GM21390 (cell line): ENCODE data around the gene S100A1.

Experiments used
- ATAC-seq: cut with Tn5 transposase; IDR thresholded peaks from one replicate; pipeline ENCODE4 v1.9.1; 2021; ENCODE audit not compliant: unreplicated experiment

S100A1 gene

DNA sequence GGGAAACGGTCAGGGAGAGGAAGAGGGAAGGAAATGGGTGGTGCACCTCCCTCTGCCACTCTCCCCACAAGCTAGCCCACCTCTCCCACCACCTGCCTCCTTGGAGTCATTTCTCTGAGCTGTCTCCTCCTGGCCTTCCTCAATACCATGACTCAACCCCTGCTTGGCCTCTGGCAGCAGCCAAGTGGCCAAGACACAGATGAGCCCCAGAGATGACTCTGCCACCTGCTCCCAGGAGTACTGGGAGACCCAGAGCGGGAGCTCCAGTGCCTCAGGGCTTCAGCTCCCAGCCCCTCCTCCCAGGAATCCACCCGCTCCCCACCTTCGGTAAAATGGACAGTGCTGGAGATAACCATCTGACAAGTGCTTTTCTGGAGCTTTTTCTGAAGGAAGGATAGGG lies 17.9 kb upstream of the S100A1 start:
- ATAC-seq, result no peak

DNA sequence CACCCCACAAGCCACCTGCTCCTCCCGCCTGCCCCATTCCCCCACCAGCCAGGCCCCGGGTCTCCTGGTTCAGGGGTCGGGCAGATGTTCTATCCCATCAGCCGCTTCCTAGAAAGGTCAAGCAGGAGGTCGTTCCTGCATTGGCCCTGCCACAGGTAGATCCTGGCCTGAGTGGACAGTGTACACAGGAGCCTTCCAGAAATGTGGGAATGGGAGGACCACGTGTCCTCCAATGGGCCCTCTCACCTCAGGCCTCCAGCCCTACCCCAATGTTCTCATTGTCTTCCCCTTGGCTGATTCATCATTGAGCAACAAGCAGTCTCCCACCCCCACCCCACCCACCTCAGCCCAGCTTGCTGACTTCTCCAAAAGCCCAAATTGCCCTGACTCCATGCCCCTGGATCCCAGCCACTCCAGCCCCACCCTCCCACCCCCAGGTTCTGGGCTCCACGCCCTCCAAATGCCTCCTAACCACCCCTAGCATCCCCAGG lies 17.4 kb upstream of the S100A1 start:
- no peak for ATAC-seq

- ATAC-seq, result no peak
Observed at GRCh38 chr1:153611356-153611755, 16.9 kb upstream of the S100A1 start.

- ATAC-seq, result no peak
Observed at GRCh38 chr1:153612111-153612754, 16.0 kb upstream of the S100A1 start.

- no peak for ATAC-seq
Observed at GRCh38 chr1:153612755-153613331, 15.4 kb upstream of the S100A1 start, which contains the start of gene S100A16. TSS of gene S100A16 (minus strand) at chr1:153613137. CDS start at chr1:153608151, 4,986 bp downstream.

DNA sequence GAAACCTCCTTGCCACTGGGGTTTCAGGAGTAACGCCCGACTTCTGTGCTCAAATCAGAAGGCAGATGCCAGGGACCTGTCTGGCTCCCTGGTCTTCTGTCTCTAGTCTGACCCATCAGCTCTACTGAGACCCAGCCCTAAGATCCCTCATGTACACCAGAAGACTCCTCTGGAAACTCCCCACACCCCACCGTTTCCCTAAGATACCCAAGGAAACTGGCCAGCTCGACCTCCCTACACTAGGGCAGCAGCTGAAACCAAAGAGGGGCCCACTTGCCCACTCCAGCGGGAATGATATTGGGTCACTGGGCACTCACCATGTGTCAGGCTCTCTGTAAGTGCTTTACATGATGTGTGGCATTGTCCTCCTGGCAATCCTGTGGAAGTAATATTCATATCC lies 14.8 kb upstream of the S100A1 start:
- no peak for ATAC-seq

DNA sequence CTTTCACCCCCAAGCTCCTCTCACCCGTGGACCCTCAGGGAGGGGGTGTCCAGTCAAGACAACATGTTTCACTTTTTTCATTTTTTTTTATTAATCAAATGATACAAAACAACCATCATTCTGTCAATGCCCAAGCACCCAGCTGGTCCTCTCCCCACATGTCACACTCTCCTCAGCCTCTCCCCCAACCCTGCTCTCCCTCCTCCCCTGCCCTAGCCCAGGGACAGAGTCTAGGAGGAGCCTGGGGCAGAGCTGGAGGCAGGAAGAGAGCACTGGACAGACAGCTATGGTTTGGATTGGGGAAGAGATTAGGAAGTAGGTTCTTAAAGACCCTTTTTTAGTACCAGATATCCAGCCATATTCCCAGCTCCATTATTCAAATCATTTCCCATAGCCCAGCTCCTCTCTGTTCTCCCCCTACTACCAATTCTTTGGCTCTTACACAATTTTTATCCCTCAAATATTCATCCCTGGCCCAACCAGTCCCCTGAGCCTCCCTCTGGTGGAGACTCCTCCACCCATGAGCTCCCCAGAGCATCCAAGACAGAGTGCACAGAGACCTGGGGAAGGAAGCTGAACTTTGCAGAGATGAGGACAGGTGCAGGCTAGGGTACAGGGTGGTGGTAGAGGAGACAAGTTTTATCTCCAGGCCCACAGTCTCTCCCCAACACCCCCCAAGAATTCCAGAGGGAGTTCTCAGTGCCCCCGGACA lies 13.9 kb upstream of the S100A1 start:
- no peak for ATAC-seq

DNA sequence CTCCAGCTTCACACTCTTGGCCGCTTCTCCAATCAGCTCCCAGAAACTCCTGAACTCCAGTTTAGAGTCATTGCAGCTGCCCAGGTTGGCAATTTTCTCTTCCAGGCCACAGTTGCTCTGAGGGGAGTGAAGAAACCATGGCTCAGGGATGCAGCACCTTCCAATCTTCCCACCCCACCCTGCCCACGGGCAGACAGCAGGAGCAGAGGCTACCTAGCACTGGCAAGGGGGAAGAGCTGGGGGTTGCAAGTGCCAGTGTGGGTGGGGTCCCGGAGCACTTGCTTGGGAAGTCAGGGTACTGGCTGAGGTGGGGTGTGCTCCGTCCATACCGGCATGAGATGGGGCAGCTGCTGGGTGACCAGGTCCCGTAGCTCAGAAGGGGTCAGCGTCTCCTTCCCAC lies 13.3 kb upstream of the S100A1 start:
- no peak for ATAC-seq

DNA sequence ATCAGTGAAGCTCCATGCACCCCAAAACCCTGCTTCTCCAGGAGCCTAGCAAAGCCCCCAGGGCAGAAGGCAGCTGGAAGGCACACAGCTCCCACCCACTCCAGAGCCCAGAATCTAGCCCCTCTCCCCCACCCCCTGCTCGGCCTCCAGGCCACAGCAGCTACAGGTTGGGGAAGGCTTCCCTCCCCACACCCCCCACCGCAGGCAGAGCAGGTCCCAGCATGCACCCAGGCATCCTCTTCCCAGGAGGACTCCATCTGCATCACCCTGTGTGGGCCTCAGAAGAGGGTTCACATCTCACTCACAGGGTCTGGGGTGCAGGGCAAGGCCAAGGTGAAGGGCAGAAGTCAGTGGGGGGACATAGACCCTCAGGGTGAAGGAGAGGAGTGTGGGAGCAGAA lies 12.8 kb upstream of the S100A1 start:
- ATAC-seq, result no peak

- no peak for ATAC-seq
Observed at GRCh38 chr1:153616144-153616916, 11.9 kb upstream of the S100A1 start, which contains the start of gene S100A14. TSS of gene S100A14 (minus strand) at chr1:153616325. CDS start at chr1:153615858, 467 bp downstream.

DNA sequence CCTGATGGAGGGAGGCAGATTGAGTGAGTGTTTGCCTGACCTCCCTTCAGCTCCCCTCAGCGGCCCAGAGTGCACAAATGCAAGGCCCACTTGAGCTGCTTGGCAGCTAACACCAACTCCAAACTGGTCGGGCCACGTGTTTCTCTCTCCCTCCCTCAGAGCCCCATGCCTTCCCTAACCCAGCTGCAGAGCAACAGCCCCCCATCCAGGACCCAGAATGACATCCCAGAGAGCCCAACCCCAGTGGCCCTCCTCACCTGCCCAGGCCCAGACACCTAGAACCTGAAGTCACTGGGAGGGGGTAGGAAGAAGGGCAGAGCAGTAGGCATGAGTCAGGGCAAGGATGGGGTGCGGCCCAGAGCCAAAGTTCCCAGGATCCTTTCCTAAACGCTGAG lies 11.3 kb upstream of the S100A1 start:
- no peak for ATAC-seq

- no peak for ATAC-seq
Observed at GRCh38 chr1:153617663-153618062, 10.6 kb upstream of the S100A1 start.

DNA sequence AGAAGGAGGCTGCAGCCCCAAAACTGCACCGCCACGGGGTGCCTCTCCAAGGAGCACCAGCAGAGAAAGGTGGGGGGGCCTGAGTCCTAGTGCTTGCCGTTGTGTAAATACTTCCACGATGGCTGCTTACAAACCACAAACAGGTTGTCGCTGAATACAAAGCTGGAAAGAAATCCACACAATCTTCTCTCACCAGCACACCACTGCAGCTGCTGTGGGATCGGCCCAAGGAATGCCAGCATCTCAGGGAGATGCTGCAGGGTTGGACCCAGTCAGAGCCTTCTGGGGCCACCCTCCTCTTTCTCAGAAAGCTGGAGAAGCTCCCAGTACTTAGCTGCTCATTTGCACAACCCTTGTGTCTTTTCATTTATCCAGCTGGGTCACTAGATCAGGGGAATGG lies 9.1 kb upstream of the S100A1 start:
- no peak for ATAC-seq

DNA sequence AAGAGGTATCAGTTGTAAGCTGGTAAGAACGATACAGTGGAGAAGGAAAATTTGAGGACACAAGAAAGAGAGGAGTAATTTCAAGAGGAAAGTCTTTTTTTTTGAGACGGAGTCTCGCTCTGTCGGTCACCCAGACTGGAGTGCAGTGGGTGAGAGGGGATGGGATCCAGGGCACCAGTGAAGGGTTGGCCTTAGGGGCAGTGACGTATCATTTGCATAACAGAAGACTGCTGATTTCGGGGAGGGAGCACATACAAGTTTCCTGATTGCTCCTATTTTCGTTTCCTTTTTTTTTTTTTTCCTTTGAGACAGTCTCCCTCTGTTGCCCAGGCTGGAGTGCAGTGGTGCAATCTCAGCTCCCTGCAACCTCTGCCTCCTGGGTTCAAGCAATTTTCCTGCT lies 5.1 kb upstream of the S100A1 start:
- no peak for ATAC-seq

DNA sequence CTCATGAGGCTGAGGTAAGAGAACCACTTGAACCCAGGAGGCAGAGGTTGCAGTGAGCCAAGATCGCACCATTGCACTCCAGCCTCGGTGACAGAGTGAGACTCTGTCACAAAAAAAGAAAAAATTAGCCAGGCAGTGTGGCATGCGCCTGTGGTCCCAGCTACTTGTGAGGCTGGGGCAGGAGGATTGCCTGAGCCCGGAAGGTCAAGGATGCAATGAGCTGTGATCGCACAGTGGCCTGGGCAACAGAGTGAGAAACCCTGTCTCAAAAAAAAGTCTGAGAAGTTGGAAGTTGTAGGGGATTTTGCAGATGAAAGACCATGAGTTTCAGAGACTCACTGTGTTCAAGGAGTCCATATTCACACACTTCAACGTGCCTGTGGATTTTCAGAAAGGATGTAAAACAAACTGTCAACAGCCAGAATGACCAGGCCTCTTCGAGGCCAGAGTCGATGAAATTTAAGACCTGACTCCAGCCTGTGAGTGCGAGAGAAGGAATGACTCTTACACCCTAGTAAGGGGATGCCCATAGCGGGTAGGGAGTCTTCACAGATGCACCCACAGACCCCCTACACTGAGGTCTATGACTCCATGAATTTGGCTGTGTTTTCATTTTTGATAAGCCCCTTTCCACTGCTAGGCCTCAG lies 3.1 kb upstream of the S100A1 start:
- no peak for ATAC-seq

GRCh38 chr1:153626477-153626903 lies 1.7 kb upstream of the S100A1 start:
- no peak for ATAC-seq

GRCh38 chr1:153626904-153627714 lies 1.1 kb upstream of the S100A1 start, which contains the start of gene S100A13:
TSS of gene S100A13 (minus strand) at chr1:153627505. CDS start at chr1:153626472, 1,033 bp downstream.
- ATAC-seq, result no peak

DNA sequence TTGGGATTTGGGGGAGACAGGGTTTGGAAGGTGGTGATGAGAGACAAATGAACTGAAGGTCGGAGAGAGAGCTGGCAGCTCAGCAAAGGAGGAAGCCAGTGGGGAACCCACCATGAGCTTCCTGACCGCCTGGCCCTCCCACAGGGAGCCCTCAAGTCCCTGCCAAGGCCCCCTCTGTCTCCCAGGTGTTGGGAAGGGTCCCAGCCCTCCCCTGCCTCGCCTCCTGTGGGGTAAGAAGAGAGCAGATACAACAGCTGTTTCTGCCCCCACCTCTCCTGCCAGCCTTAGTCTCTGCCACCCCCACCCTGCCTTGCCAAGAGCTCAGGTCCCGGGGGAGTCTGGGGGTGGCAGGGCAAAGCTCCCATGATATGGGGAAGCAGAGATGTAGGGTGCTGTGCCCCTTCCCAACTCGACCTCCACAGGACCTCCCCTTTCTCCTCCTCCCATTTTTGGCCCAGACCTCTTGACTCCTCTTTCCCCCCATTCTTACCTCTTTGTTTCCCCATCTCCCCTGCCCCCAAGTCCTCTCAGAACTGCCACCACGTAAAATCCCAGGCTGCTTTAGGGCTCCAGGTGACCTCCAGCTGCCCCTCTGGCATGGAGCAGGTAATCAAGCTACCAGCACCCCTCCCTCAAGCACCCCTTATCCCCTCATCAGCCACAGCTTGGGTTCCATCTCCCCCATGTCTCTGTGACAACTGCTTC lies 556 bp downstream of the S100A1 start:
- ATAC-seq, result no peak

GRCh38 chr1:153629343-153629665 lies 1.1 kb downstream of the S100A1 start:
- ATAC-seq, result no peak
